NB4 (cell line): ENCODE data around the gene SFXN1.

ENCODE experiments used
- CTCF ChIP-seq: IDR thresholded peaks from one replicate; pipeline ENCODE4 v1.5.1; 2012; ENCODE audit warnings: low read depth, low read length
- POLR2A ChIP-seq: IDR thresholded peaks from 2 replicates; pipeline ENCODE4 v1.6.1; 2011; ENCODE audit warnings: mild to moderate bottlenecking; ENCODE audit not compliant: insufficient read length; ENCODE audit errors: extremely low read depth

- TF ChIP-seq CTCF (no peak), POLR2A (no peak)
Observed at GRCh38 chr5:175547842-175548241, 69.5 kb downstream of the SFXN1 start.
